Panc1 (cell line): ENCODE measurements around the gene NUDT4. TPM values are rescaled to one million over a fixed set of nuclear protein-coding genes. Genes with fewer than 3 reads are reported as not detected.
A peak's percentile ranks its signal among the peaks of the same experiment; 100 is the strongest.

Experiments
- ATAC-seq: fragments of 200-7000 bp; cut with Tn5 transposase; 2 replicates; pipeline ENCODE4 v1.9.1; 2020; ENCODE audit warnings: mild to moderate bottlenecking, moderate library complexity
- BruUV-seq: library from RNA; stranded (reverse); fragments of 400-500 nt; replicated peaks from 2 replicates; lab custom pipeline; 2021; lab: Mats Ljungman, UMichigan
- CTCF ChIA-PET: fragments of 300-600 bp; sonication (Branson Sonifier 250); formaldehyde crosslinking; loops from one replicate; lab custom pipeline; 2022; ENCODE audit warnings: antibody characterized with exemption; lab: Charles Lee
- POLR2A ChIA-PET: fragments of 300-600 bp; sonication (Branson Sonifier 250); formaldehyde crosslinking; loops from one replicate; lab custom pipeline; 2022; ENCODE audit warnings: antibody characterized with exemption; lab: Charles Lee
- DNase-seq: peaks from one replicate; pipeline ENCODE4 v3.0.0-alpha.2; 2010; ENCODE audit warnings: low read depth, low spot score
- H3K27ac ChIP-seq: 2 replicates; pipeline ENCODE4 v1.5.1; 2011; ENCODE audit warnings: mild to moderate bottlenecking, low read length, inconsistent platforms
- H3K27me3 ChIP-seq: fragments of 200-500 bp; sonication (Bioruptor generic); 2 replicates; pipeline ENCODE4 v1.6.0; 2014; ENCODE audit warnings: low read length, inconsistent platforms; ENCODE audit not compliant: control insufficient read depth, insufficient read depth
- H3K36me3 ChIP-seq: fragments of 200-500 bp; sonication (Bioruptor generic); 2 replicates; pipeline ENCODE4 v1.5.1; 2014; ENCODE audit warnings: inconsistent platforms, mild to moderate bottlenecking, low read length, moderate library complexity; ENCODE audit not compliant: control insufficient read depth, insufficient read depth
- H3K4me1 ChIP-seq: 2 replicates; pipeline ENCODE4 v1.5.1; 2011; ENCODE audit warnings: inconsistent platforms, mild to moderate bottlenecking, low read length, moderate library complexity; ENCODE audit not compliant: control insufficient read depth, insufficient read depth
- H3K4me3 ChIP-seq, 2 experiments: 2 replicates each; pipeline ENCODE4 v1.5.1; 2011 to 2012; ENCODE audit warnings: low read depth in 2 of 2, low read length in 2 of 2, mild to moderate bottlenecking in 2 of 2, inconsistent platforms in 1 of 2, moderate library complexity in 1 of 2
- H3K9me3 ChIP-seq: fragments of 200-500 bp; sonication (Bioruptor generic); 2 replicates; pipeline ENCODE4 v1.5.1; 2014; ENCODE audit warnings: low read depth, mild to moderate bottlenecking, inconsistent platforms, low read length, moderate library complexity; ENCODE audit not compliant: control insufficient read depth, insufficient read depth
- CTCF ChIP-seq: fragments of 450-650 bp; IDR thresholded peaks from 2 replicates; pipeline ENCODE4 v1.5.1; 2017; ENCODE audit warnings: mild to moderate bottlenecking
- POLR2AphosphoS5 ChIP-seq: IDR thresholded peaks from 2 replicates; pipeline ENCODE4 v1.6.1; 2012; ENCODE audit warnings: mild to moderate bottlenecking, low read depth, low read length, moderate library complexity
- SIN3A ChIP-seq: IDR thresholded peaks from 2 replicates; pipeline ENCODE4 v1.6.1; 2012; ENCODE audit warnings: low read depth, mild to moderate bottlenecking, low read length, moderate library complexity, borderline replicate concordance; ENCODE audit not compliant: insufficient read depth
- TCF7L2 ChIP-seq: IDR thresholded peaks from 2 replicates; pipeline ENCODE4 v1.6.1; 2011; ENCODE audit warnings: mild to moderate bottlenecking, low read depth, low read length, inconsistent platforms
- in situ Hi-C: cut with HindIII; loops from 2 replicates; pipeline ENCODE4 v1.10.0; 2016; ENCODE audit warnings: low sequenced_read_pairs, low pct_unique_long_range_greater_than_20kb
- intact Hi-C: fragments of 100-400 bp; cut with micrococcal nuclease; formaldehyde crosslinking; loops from one replicate; pipeline ENCODE4 v1.10.0; 2022; ENCODE audit not compliant: unreplicated experiment
- total RNA-seq: library from RNA; stranded (reverse); gene quantifications from one replicate; pipeline ENCODE4 v1.2.1, GENCODE V29; 2021; ENCODE audit not compliant: unreplicated experiment
- TF ChIP-seq, protein P1 (sequence below), 2 experiments: IDR thresholded peaks; 2 replicates each; pipeline ENCODE4 v1.6.1; 2011 to 2012; ENCODE audit warnings: low read depth in 2 of 2, control low read depth in 1 of 2, low read length in 1 of 2, mild to moderate bottlenecking in 1 of 2, moderate library complexity in 1 of 2; ENCODE audit not compliant: insufficient read depth in 1 of 2

Gene NUDT4
- total RNA-seq, 1 experiment from 2014 or later = 45.7 TPM

DNA sequence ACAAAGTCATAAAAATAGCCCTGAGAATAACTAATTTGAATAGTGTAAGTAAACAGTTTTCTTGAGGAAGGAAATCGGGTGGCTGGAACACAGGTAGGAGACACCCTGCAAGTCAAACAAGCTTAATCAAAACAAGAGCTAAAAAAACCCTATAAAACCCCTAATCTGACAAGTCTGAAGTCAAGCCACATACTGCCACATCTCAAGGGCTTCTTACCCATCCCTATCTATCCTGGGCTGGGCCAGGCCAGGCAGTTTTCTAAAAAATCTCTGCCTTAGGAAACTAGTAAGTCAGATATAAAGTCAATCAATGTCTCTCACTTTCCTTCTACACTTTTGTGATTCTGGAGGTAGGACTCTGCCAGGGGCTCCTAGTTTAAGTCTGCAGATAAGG, 48.7 kb downstream of the NUDT4 start:
- H3K4me3 ChIP-seq = no peak overlapping the region
- DNase-seq = no peak
- ChIA-PET POLR2A (interaction anchor here (0.5 to 0.6 kb wide), 2 partner anchors 147 to 616 kb away, joined by 3 to 5 read pairs; no protein-coding TSS in a partner anchor), CTCF (interaction anchor here (0.7 kb wide), 1 partner anchor 539 kb away, joined by 6 read pairs; no protein-coding TSS in a partner anchor)
- peaks cover 46% of the 10 kb centered on the region for H3K4me1 ChIP-seq
- no peak for ATAC-seq
- in situ Hi-C loops = no loop called here
- H3K27me3 ChIP-seq = no peaks in the 10 kb centered on the region
- BruUV-seq = TSS peak; percentile 2
- no peaks in the 10 kb centered on the region for H3K9me3 ChIP-seq
- H3K36me3 ChIP-seq = no peaks in the 10 kb centered on the region
- TF ChIP-seq, protein P1, sequence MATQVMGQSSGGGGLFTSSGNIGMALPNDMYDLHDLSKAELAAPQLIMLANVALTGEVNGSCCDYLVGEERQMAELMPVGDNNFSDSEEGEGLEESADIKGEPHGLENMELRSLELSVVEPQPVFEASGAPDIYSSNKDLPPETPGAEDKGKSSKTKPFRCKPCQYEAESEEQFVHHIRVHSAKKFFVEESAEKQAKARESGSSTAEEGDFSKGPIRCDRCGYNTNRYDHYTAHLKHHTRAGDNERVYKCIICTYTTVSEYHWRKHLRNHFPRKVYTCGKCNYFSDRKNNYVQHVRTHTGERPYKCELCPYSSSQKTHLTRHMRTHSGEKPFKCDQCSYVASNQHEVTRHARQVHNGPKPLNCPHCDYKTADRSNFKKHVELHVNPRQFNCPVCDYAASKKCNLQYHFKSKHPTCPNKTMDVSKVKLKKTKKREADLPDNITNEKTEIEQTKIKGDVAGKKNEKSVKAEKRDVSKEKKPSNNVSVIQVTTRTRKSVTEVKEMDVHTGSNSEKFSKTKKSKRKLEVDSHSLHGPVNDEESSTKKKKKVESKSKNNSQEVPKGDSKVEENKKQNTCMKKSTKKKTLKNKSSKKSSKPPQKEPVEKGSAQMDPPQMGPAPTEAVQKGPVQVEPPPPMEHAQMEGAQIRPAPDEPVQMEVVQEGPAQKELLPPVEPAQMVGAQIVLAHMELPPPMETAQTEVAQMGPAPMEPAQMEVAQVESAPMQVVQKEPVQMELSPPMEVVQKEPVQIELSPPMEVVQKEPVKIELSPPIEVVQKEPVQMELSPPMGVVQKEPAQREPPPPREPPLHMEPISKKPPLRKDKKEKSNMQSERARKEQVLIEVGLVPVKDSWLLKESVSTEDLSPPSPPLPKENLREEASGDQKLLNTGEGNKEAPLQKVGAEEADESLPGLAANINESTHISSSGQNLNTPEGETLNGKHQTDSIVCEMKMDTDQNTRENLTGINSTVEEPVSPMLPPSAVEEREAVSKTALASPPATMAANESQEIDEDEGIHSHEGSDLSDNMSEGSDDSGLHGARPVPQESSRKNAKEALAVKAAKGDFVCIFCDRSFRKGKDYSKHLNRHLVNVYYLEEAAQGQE (IDR thresholded peaks at IDR 0.05; ENCODE audit: insufficient read depth in 1 of 2, low read depth in 2 of 2, low read length in 1 of 2) = no peak
- TF ChIP-seq TCF7L2 = no peak
- TF ChIP-seq SIN3A = no peak
- no peak for TF ChIP-seq POLR2AphosphoS5
- TF ChIP-seq CTCF = no peak
- intact Hi-C loops = loop anchor here (10.0 kb wide), 1 partner anchor 678 kb away; no protein-coding TSS in a partner anchor
- H3K27ac ChIP-seq = no peak overlapping the region

DNA sequence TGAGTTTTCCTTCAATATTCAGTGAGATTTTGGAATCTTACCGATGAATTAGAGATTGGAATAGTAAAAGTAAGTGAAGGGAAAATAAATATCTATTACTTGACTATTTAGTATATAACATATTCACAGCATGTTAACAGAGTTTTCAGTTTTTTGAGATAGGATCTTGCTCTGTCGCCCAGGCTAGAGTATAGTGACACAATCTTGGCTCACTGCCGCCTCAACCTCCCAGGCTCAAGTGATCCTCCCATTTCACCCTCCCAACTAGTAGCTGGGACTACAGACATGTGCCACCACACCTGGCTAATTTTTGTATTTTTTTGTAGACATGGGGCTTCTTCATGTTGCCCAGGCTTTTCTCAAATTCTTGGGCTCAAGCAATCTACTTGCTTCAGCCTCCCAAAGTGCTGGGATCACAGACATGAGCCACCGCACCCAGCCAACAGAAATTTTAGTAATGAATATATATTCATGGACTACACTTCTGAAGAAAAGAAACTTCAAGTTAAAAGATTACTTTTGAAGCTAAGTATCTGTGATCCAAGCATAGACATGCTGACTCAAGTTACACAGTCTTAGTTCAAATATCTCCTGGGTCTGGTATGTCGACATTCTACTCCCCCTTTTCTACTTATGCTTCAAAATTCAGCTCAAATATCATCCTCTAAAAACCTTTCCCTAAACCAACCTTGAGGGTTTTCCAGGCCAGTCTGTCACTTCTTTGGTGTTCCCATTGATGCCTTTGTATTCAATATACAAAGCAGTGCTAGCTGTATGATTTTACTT, 50.2 kb downstream of the NUDT4 start:
- no peak overlapping the region for H3K27ac ChIP-seq

More for the DNA sequence above, 50.2 kb downstream of the NUDT4 start:
- ChIA-PET POLR2A (no interaction called here), CTCF (no interaction called here)
- no peak for DNase-seq
- intact Hi-C loops (loop anchor here (10.0 kb wide), 1 partner anchor 677 kb away; no protein-coding TSS in a partner anchor), in situ Hi-C loops (no loop called here)
- TF ChIP-seq, protein P1 (IDR thresholded peaks at IDR 0.05; ENCODE audit: insufficient read depth in 1 of 2, low read depth in 2 of 2, low read length in 1 of 2) = no peak
- TF ChIP-seq CTCF (no peak), SIN3A (no peak), POLR2AphosphoS5 (no peak), TCF7L2 (no peak)
- Histone ChIP-seq H3K36me3 (no peaks in the 10 kb centered on the region), H3K9me3 (no peaks in the 10 kb centered on the region), H3K4me1 (peaks cover 35% of the 10 kb centered on the region), H3K4me3 (no peak overlapping the region), H3K27me3 (no peaks in the 10 kb centered on the region)
- no peak for ATAC-seq
- no TSS peak for BruUV-seq
